BE2C (cell line): ENCODE measurements around the gene ZNF343.

ENCODE experiments used
- DNase-seq: peaks from one replicate; pipeline ENCODE4 v3.0.0-alpha.2; 2020
- H3K27me3 ChIP-seq: fragments of 250-450 bp; sonication (Bioruptor Pico); 2 replicates; pipeline ENCODE4 v1.5.1; 2020; ENCODE audit warnings: mild to moderate bottlenecking
- H3K36me3 ChIP-seq: fragments of 250-450 bp; sonication (Bioruptor Pico); 2 replicates; pipeline ENCODE4 v1.5.1; 2020; ENCODE audit warnings: mild to moderate bottlenecking
- H3K4me1 ChIP-seq: fragments of 250-450 bp; sonication (Bioruptor Pico); 2 replicates; pipeline ENCODE4 v1.5.1; 2020
- H3K4me3 ChIP-seq: 2 replicates; pipeline ENCODE4 v1.5.1; 2011; ENCODE audit warnings: low read depth, low read length
- H3K9me3 ChIP-seq: fragments of 250-450 bp; sonication (Bioruptor Pico); 2 replicates; pipeline ENCODE4 v1.5.1; 2020
- TF ChIP-seq, protein P1 (sequence below): IDR thresholded peaks from 2 replicates; pipeline ENCODE4 v1.5.1; 2012; ENCODE audit warnings: mild to moderate bottlenecking, low read depth, low read length

ZNF343 gene

DNA sequence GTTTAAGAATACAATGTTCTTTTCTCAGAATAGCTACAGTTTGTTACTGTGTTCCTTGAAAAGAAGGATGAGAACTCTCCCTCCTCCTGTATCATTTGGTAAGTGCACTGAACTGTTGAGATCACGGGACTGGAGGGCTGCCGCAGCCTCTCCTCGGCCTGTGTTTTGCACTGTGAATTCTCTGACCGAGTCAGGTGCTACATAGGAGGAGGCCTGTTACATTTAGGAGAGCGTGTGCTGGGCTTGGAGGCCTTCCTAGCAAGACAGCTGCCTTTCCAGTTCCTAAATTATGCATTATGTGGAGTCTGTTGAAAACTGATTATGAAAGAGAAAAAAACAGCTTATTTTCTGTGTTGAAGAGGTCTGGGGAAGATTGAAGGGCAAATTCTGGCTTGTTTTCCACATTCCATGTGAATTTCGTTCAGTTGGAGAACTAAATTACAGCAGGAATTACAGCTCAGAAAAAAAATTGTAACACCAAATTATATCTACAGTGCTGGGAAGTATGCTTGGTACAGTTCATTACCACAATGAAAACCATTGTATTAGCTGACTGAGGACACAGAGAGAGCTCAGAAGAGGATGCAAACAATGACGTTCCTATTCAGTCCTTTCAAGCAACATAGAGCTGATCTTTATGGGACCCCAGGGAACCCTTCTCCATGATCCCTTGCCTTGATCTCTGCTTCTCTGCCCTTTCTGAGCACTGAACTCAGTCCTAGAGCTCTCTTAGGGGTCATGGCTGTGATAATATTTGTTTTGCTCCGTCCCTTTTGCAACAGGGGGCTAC lies 30.4 kb upstream of the ZNF343 start:
- Histone ChIP-seq H3K36me3 (no peaks in the 10 kb centered on the region), H3K4me1 (peaks cover 3% of the 10 kb centered on the region; the same call in 1 of the 2 replicates), H3K27me3 (no peaks in the 10 kb centered on the region), H3K9me3 (no peaks in the 10 kb centered on the region), H3K4me3 (no peak overlapping the region)
- no peak for DNase-seq
- TF ChIP-seq, protein P1, sequence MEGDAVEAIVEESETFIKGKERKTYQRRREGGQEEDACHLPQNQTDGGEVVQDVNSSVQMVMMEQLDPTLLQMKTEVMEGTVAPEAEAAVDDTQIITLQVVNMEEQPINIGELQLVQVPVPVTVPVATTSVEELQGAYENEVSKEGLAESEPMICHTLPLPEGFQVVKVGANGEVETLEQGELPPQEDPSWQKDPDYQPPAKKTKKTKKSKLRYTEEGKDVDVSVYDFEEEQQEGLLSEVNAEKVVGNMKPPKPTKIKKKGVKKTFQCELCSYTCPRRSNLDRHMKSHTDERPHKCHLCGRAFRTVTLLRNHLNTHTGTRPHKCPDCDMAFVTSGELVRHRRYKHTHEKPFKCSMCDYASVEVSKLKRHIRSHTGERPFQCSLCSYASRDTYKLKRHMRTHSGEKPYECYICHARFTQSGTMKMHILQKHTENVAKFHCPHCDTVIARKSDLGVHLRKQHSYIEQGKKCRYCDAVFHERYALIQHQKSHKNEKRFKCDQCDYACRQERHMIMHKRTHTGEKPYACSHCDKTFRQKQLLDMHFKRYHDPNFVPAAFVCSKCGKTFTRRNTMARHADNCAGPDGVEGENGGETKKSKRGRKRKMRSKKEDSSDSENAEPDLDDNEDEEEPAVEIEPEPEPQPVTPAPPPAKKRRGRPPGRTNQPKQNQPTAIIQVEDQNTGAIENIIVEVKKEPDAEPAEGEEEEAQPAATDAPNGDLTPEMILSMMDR, result no peak

DNA sequence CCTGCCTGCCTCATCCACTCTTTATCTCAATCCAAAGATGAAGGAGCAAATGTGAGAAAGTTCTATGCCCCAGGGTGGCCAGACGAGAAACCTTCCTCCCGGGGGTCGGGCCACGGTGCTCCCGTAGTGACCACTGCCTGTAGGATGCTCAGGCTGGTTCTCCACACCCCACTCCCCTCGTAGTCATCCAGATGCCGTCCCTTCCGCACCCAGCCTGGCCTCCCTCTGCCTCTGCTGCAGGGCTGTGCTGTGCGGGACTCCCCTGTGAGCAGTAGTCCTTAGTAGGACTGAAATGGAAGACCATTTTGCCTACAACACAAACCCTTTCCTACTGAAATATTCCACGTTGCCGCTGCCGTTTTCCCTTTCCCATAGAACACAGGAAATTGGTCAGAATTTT lies 29.6 kb upstream of the ZNF343 start:
- no peak for DNase-seq
- TF ChIP-seq, protein P1, result no peak
- H3K27me3 ChIP-seq, result no peaks in the 10 kb centered on the region

DNA sequence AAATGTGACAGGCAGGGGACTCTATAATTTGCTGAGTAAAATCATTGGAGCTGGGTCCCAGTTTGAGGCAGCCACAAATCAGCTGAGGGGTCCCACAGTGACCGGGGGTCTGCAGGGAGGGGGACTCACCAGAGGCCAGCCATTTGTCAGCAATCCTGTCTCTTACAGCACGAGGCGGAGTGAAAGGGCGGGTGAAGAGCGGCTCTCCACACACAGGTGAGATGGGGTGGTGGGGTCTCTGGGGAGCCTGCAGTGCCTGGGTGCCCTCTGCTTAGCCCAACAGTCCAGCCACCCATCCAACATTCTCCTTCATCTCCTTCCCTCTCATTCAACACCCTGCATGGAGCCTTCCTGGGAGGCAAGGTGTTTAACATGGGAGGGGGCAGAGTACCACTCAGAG lies 28.4 kb upstream of the ZNF343 start:
- TF ChIP-seq, protein P1, result no peak
- no peak overlapping the region for H3K4me3 ChIP-seq
- H3K36me3 ChIP-seq, result no peaks in the 10 kb centered on the region
- no peaks in the 10 kb centered on the region for H3K27me3 ChIP-seq
- H3K4me1 ChIP-seq, result peaks cover 3% of the 10 kb centered on the region; the same call in 1 of the 2 replicates
- DNase-seq, result no peak
- H3K9me3 ChIP-seq, result no peaks in the 10 kb centered on the region

More for the DNA sequence above, 29.6 kb upstream of the ZNF343 start:
- Histone ChIP-seq H3K9me3 (no peaks in the 10 kb centered on the region), H3K4me1 (peaks cover 3% of the 10 kb centered on the region; the same call in 1 of the 2 replicates), H3K4me3 (no peak overlapping the region), H3K36me3 (no peaks in the 10 kb centered on the region)

DNA sequence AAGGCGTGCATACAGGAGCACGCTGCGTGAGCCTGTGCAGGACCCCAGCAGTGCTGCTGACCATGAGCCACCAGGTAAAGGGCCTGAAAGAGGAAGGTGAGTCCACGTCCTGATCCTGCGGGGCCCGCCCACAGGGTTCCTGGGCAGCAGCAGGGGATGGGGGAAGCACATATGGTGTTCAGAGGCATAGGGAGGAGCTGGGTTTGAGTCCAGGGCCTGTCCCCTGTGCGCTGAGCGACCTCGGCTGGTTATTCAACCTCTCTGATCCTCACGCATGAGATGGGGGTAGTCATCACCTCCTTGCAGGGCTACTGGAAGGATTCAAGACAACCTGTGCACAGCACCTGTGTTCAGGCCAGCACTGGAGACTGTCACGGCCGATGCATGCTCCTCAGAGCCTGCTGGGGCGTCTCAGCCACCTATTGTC lies 27.9 kb upstream of the ZNF343 start, which contains the start of gene TMC2:
Gene TMC2, plus strand, starts transcription at position 14 of the 427 bp plus-strand sequence. Its CDS starts 49 bp downstream, at position 63.
- Histone ChIP-seq H3K36me3 (no peaks in the 10 kb centered on the region), H3K9me3 (no peaks in the 10 kb centered on the region), H3K27me3 (no peaks in the 10 kb centered on the region), H3K4me1 (peaks cover 3% of the 10 kb centered on the region; the same call in 1 of the 2 replicates), H3K4me3 (no peak within 1 kb of the TSS)
- no peak for DNase-seq
- TF ChIP-seq, protein P1, result no peak

DNA sequence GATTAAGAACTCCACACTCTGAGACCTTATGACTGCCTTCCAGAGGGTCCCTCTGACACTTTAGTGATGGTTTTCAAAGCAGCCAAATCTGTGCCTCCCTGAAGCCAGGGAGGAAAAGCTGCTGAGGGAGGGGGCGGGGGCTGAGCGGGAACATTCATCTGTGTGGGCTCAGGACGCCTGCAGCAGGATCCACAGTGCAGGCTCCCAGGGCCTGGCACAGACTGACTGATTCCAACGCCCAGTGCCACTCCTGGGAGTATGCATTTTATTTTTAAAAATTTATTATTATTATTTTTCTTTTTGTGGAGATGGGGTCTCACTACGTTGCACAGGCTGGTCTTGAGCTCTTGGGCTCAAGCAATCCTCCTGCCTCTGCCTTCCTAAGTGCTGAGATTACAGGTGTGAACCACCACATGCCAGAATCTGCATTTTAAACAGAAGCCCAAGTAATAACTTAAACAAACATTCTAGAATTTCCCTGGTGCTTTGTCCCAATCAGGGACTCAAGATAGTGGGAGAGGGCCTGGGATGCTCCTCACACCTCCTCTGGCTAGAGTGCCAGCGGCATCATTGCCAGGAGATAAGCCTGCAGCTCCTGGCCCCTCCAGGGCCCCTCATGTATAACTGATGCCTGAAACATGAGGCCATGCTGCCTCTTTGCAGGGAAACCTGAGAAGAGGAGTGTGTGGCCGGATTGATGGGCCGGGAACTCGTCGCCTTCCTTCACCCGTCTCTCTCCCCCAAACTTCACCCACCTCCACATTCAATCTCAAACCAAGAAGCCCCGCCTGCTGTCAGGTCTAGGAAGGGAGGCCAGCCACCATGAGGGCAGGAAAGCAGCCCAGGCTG lies 27.2 kb upstream of the ZNF343 start:
- H3K27me3 ChIP-seq, result no peaks in the 10 kb centered on the region

More for the DNA sequence above, 27.2 kb upstream of the ZNF343 start:
- H3K4me1 ChIP-seq, result peaks cover 3% of the 10 kb centered on the region; the same call in 1 of the 2 replicates
- TF ChIP-seq, protein P1, result no peak
- no peaks in the 10 kb centered on the region for H3K36me3 ChIP-seq
- DNase-seq, result no peak
- H3K9me3 ChIP-seq, result no peaks in the 10 kb centered on the region
- no peak overlapping the region for H3K4me3 ChIP-seq
